HEK293T (cell line): ENCODE measurements around the gene FAM124A.

Experiments
- FOXM1 ChIP-seq: fragments of 450-650 bp; IDR thresholded peaks from 2 replicates; pipeline ENCODE4 v1.6.1; 2017; ENCODE audit warnings: mild to moderate bottlenecking, borderline replicate concordance
- LEF1 ChIP-seq: fragments of 450-650 bp; IDR thresholded peaks from 2 replicates; pipeline ENCODE4 v1.6.1; 2017; ENCODE audit warnings: mild to moderate bottlenecking, borderline replicate concordance
- NFRKB ChIP-seq: fragments of 450-650 bp; IDR thresholded peaks from 2 replicates; pipeline ENCODE4 v1.6.1; 2016; ENCODE audit warnings: mild to moderate bottlenecking, moderate library complexity

GRCh38 chr13:51211910-51212309 is 10.3 kb upstream of the FAM124A start:
- TF ChIP-seq FOXM1, result no peak
- no peak for TF ChIP-seq LEF1
- no peak for TF ChIP-seq NFRKB
